Adipocyte (in vitro differentiated cells): ENCODE data around the gene CABCOCO1.
"Not testable (repeated sequence)": the region's sequence is repeated elsewhere in the genome, so short reads cannot be mapped to it uniquely, and the experiment has no call there.

ENCODE experiments used
- DNase-seq: peaks from one replicate; pipeline ENCODE4 v3.0.0-alpha.2; 2015; ENCODE audit warnings: low read depth
- H3K27me3 ChIP-seq: replicated peaks from 2 replicates; pipeline ENCODE4 v1.7.0; 2013; ENCODE audit warnings: mild to moderate bottlenecking, low read length, moderate library complexity; ENCODE audit not compliant: control insufficient read depth, insufficient read depth
- H3K36me3 ChIP-seq: 2 replicates; pipeline ENCODE4 v1.7.0; 2013; ENCODE audit warnings: low read length, mild to moderate bottlenecking, moderate library complexity; ENCODE audit not compliant: control insufficient read depth, insufficient read depth, severe bottlenecking
- H3K4me1 ChIP-seq: 2 replicates; pipeline ENCODE4 v1.7.0; 2013; ENCODE audit warnings: mild to moderate bottlenecking, low read length, moderate library complexity; ENCODE audit not compliant: control insufficient read depth, insufficient read depth
- H3K4me3 ChIP-seq: 2 replicates; pipeline ENCODE4 v1.7.0; 2013; ENCODE audit warnings: mild to moderate bottlenecking, low read length, moderate library complexity
- H3K9ac ChIP-seq: 2 replicates; pipeline ENCODE4 v1.7.0; 2013; ENCODE audit warnings: mild to moderate bottlenecking, low read length, moderate library complexity
- H3K9me3 ChIP-seq: 2 replicates; pipeline ENCODE4 v1.7.0; 2013; ENCODE audit warnings: mild to moderate bottlenecking, low read length, moderate library complexity; ENCODE audit not compliant: control insufficient read depth

The CABCOCO1 gene

DNA sequence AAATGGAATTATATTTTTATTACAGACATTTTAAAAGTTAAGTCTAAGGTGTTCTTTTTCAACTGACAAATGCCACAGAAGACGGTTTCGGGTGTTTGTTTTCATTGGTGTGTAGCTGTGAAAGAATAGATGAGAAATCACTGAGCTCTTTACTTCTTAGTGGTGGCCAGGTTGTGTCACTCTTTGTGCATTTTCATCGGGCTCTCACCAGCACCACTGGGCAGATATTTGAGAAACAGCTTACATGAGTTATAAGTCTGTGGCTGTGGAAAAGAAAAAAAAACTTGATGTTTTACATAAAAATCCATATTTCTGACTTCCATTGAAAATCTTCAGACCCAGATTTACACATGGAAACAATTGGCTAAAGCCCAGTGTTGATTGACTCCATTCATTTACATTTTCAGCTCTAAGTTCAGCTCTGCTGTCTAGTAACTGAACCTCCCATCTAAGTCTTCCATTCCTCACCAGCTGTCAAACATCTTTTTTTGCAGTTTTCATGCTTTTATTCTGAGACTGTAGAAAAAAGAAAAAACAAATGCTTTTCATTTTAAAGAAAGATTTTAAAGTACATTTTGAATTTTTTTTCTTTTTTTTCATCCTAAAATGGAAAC is 22.3 kb downstream of the CABCOCO1 start:
- Histone ChIP-seq H3K4me1 (peaks cover 14% of the 10 kb centered on the region), H3K9me3 (no peaks in the 10 kb centered on the region), H3K9ac (no peak overlapping the region), H3K36me3 (no peaks in the 10 kb centered on the region), H3K4me3 (no peak overlapping the region), H3K27me3 (no peaks in the 10 kb centered on the region)
- DNase-seq = no peak

DNA sequence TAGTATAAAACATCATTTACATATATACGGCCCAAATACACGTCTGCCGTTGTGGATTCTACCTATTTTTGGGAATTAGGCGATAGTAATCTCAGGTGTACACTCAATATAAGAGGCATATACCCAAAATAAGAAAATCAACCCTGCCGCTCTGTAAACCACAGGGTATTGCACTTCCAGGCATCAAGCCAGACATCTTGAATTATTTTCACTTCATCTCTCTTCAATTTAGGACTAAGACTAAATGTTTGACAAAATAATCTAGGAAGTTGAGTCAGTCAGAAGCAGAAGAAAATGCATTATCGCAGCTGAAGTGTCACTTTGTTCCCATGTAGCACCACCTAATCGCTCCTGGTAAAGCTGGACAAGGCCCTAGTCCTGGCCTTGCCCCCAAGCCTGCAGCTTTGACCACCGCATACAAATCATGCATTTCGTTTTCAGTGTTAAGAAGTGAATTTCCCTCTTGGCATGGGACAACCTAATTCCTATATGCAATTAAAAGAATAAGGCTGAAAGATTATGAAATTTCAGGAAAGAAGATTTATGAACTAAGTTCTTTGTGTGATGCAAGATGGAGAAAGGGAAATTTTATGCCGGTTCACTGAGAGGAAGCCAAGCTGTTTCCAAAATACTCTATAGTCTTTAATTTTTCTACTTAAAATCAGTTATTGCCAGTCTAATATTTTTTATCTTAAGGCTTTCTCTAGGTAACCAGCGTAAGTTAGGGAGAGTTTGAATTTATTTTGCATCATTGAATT is 26.0 kb downstream of the CABCOCO1 start:
- Histone ChIP-seq H3K9ac (no peak overlapping the region), H3K27me3 (no peaks in the 10 kb centered on the region), H3K4me3 (no peak overlapping the region), H3K36me3 (no peaks in the 10 kb centered on the region), H3K9me3 (no peaks in the 10 kb centered on the region), H3K4me1 (peaks cover 14% of the 10 kb centered on the region)
- peak; percentile 46 for DNase-seq

DNA sequence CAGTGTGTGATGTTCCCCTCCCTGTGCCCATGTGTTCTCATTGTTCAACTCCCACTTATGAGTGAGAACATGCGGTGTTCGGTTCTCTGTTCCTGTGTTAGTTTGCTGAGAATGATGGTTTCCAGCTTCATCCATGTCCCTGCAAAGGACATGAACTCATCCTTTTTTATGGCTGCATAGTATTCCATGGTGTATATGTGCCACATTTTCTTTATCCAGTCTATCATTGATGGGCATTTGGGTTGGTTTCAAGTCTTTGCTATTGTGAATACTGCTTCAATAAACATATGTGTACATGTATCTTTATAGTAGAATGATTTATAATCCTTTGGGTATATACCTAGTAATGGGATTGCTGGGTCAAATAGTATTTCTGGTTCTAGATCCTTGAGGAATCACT is 28.9 kb downstream of the CABCOCO1 start:
- not testable (repeated sequence) for H3K9ac ChIP-seq, H3K9me3 ChIP-seq, H3K36me3 ChIP-seq, H3K4me3 ChIP-seq, DNase-seq, H3K27me3 ChIP-seq
- H3K4me1 ChIP-seq = peaks cover 14% of the 10 kb centered on the region

DNA sequence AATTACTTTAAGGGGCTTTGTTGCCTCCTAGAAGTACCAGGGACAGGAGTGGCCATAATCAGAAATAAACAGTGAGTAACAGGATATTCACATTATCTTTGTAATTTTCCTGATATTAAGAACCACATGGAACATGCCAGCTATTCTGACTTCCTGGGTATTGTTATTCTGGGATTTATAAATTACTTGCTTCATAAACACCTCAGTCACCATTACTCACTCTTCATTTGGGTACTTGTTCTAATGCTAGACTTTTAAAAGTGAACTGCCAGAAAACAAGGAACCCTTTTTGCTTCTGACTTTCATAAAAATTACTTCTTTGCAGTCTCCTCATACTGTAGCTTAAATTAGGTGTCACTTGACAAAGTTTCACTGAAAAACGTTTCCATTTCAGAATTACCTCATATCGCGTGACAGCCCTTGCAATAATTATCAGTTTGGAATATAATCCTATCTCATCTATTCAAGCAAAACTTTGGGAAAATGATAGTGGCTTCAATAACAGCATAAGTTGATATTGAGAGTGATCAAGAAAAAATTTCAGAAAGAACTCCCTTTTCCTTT is 29.8 kb downstream of the CABCOCO1 start:
- H3K36me3 ChIP-seq = no peaks in the 10 kb centered on the region
- no peak overlapping the region for H3K4me3 ChIP-seq
- H3K9ac ChIP-seq = no peak overlapping the region
- no peaks in the 10 kb centered on the region for H3K9me3 ChIP-seq
- H3K4me1 ChIP-seq = peaks cover 14% of the 10 kb centered on the region
- DNase-seq = no peak
- H3K27me3 ChIP-seq = no peaks in the 10 kb centered on the region

DNA sequence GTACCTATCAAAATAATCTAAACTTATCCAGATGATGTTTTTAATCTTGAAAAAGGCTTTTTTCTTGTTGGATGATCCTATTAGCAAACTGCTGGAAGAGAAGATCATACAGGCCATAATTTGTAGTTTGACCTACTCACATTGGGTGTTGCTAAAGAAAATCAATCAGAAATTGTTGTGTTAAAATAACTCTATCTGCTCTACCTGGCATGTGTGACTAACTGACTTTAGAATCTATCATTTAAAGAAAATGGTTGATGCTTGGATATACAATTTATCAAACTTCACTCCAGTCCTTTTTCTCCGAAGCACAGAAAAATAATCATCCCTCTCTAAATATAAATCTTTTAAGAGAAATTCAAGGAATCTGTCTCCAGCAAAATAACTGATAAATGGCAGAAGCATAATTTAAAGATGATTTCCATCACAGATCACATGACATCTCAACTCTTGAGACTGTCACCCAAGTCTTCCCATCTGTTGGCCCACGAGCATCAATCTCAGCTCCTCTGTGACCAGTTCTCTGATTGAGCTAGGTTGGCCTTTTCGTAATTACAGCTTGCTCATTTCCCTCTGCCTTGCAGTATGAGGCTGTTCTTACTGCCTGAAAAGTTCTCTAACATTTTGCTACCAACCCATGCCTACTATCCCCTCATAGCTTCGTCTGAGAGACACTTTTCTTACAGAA is 36.4 kb downstream of the CABCOCO1 start:
- no peak overlapping the region for H3K4me3 ChIP-seq

DNA sequence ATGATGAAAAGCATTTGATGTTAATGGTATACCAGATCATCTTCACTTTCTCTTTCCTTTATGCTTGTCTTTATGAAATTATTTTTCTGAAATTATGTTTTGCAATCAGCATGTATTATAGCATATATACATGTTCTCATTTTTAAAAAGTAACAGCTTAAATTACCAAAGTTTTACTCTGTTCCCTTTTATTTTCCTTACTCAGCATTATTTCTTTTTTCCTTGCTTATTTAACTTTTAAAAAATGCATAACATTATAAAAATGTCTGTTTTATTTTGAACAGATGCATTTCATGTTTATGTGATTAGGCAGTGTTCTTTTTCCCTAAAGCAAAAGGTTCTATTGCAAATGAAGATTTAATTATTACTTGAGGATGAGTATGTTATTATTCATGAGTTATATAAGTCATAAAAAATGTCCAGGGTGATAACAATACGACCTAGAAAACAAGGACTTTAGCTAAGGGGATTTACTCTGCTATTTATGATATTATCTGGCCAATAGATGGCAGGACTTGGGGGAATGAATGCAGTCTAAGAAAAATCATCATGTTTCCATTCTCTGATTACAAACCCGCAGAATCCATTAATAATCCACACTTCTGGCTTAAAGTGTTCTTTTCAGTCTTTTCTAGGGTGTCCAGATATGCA is 38.5 kb downstream of the CABCOCO1 start:
- Histone ChIP-seq H3K4me1 (peaks cover 3% of the 10 kb centered on the region), H3K36me3 (no peaks in the 10 kb centered on the region), H3K9me3 (no peaks in the 10 kb centered on the region), H3K27me3 (no peaks in the 10 kb centered on the region), H3K9ac (no peak overlapping the region), H3K4me3 (no peak overlapping the region)
- peak; percentile 8 for DNase-seq

More for the DNA sequence above, 36.4 kb downstream of the CABCOCO1 start:
- Histone ChIP-seq H3K9me3 (no peaks in the 10 kb centered on the region), H3K9ac (no peak overlapping the region), H3K27me3 (no peaks in the 10 kb centered on the region), H3K4me1 (peaks cover 3% of the 10 kb centered on the region), H3K36me3 (no peaks in the 10 kb centered on the region)
- no peak for DNase-seq

DNA sequence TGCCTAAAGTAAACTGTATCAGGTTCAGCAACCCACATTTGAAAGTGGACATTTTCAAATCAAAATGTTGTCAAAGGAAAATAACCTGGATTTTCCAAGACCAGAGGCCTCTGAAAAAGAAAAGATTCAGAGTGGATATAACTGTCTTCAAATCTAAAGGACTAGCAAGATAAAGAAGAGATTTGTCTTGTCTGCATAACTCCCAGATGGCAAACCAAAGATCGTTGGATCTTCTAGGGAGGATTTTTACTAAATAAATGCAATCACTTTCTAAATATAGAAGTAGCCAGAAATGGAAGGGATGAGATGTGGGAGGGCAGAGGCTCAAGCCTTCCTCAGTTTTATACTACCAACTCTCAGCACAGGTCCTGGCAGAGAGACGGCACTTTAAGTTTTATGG is 39.0 kb downstream of the CABCOCO1 start:
- no peak for DNase-seq
- Histone ChIP-seq H3K36me3 (no peaks in the 10 kb centered on the region), H3K27me3 (no peaks in the 10 kb centered on the region), H3K9me3 (no peaks in the 10 kb centered on the region), H3K4me3 (no peak overlapping the region), H3K9ac (no peak overlapping the region), H3K4me1 (peaks cover 3% of the 10 kb centered on the region)

DNA sequence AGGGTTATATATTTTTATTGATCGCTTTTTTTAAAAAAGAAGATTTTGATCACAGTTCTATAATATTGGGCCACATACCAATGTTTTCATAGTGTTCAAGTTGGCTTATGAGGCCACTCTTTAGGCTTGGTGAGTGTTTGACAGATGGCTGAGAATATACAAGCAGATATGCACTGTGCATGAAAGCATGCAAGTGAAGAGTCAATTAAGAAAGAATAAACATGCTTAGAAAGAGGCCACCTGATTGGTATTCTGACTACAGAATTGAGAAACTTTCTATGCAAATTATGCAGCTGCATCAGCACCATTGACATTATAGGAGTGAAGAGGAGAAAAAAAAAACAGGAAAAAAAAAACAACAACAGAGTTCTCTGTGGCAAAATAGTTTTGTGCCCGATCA is 39.9 kb downstream of the CABCOCO1 start:
- no peaks in the 10 kb centered on the region for H3K36me3 ChIP-seq
- no peaks in the 10 kb centered on the region for H3K27me3 ChIP-seq
- DNase-seq = no peak
- no peak overlapping the region for H3K9ac ChIP-seq
- H3K4me3 ChIP-seq = no peak overlapping the region
- H3K9me3 ChIP-seq = no peaks in the 10 kb centered on the region
- peaks cover 3% of the 10 kb centered on the region for H3K4me1 ChIP-seq

DNA sequence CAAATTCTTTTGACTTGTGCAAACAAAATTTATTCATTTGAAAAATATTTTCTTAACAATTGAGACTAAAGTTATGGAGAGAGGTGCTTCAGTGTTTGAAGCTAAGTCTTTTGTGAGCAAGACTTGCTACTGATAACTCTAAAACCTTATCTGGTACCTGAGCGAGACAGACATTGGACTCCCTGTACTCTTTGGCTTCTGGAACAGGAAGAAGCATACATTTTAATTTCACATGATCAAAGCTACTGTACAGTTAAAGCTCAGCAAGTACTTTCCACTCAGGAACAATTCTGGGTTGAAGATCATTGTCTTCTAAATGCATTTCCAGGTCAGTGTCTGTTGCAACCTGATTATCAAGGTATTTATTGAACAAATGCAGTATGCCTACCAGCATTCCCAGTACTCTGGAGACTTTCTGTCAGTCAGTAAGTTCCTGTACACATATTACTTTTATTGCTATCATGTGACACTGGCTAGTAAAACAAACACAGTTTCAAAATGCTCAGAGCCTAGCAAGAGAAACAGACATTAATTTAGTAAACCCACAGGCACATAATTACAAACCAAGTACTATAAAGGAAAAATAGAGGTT is 42.4 kb downstream of the CABCOCO1 start:
- Histone ChIP-seq H3K9me3 (no peaks in the 10 kb centered on the region), H3K27me3 (no peaks in the 10 kb centered on the region), H3K4me3 (no peak overlapping the region), H3K9ac (no peak overlapping the region), H3K36me3 (no peaks in the 10 kb centered on the region), H3K4me1 (peaks cover 12% of the 10 kb centered on the region)
- no peak for DNase-seq

DNA sequence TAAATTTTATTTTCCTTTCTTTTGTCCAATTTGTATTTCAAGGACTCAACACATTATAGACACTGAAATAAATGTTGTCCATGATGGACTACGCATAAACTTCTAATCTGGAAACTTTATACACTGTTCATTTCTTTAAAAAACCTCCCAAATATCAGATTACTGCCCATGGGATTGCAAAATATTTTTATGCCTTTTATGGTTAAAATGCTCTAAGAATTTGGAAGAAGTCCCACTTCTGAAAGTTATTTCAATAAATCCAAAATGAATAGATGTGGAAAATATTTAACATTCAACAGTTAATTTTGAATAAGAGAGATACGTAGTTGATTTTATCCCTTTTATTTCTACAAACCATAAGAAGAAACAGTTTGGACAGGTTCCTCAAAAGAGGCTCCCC is 46.1 kb downstream of the CABCOCO1 start:
- H3K9me3 ChIP-seq = no peaks in the 10 kb centered on the region
- H3K4me1 ChIP-seq = peaks cover 9% of the 10 kb centered on the region
- no peak overlapping the region for H3K9ac ChIP-seq
- H3K36me3 ChIP-seq = no peaks in the 10 kb centered on the region
- peak; percentile 60 for DNase-seq
- H3K27me3 ChIP-seq = no peaks in the 10 kb centered on the region
- no peak overlapping the region for H3K4me3 ChIP-seq

DNA sequence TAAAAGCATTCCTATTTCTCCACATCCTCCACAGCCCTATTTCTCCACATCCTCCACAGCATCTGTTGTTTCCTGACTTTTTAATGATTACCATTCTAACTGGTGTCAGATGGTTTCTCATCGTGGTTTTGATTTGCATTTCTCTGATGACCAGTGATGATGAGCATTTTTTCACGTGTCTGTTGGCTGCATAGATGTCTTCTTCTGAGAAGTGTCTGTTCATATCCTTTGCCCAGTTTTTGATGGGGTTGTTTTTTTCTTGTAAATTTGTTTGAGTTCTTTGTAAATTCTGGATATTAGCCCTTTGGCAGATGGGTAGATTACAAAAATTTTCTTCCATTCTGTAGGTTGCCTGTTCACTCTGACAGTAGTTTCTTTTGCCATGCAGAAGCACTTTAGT is 49.4 kb downstream of the CABCOCO1 start:
- DNase-seq, H3K9ac ChIP-seq, H3K4me1 ChIP-seq: not testable (repeated sequence)

More for the DNA sequence above, 49.4 kb downstream of the CABCOCO1 start:
- not testable (repeated sequence) for H3K27me3 ChIP-seq, H3K36me3 ChIP-seq, H3K9me3 ChIP-seq, H3K4me3 ChIP-seq
